Endothelial cell (in vitro differentiated cells): ENCODE results near the gene LRP1B. TPM values are rescaled to one million over a fixed set of nuclear protein-coding genes. Genes with fewer than 3 reads are reported as not detected.

Experiments
- DNase-seq: peaks from one replicate; pipeline ENCODE4 v3.0.0; 2021; ENCODE audit warnings: low spot score
- H3K27ac Mint-ChIP-seq: one replicate; pipeline ENCODE4 v1.8.0; 2021; ENCODE audit warnings: mixed read lengths, inconsistent platforms; ENCODE audit not compliant: unreplicated experiment
- H3K27me3 Mint-ChIP-seq: one replicate; pipeline ENCODE4 v1.8.0; 2021; ENCODE audit warnings: mild to moderate bottlenecking, moderate library complexity, mixed read lengths, inconsistent platforms; ENCODE audit not compliant: unreplicated experiment
- H3K36me3 Mint-ChIP-seq: one replicate; pipeline ENCODE4 v1.8.0; 2021; ENCODE audit warnings: mild to moderate bottlenecking, low read depth, mixed read lengths, inconsistent platforms; ENCODE audit not compliant: unreplicated experiment
- H3K4me1 Mint-ChIP-seq: one replicate; pipeline ENCODE4 v1.8.0; 2021; ENCODE audit warnings: mild to moderate bottlenecking, mixed read lengths, inconsistent platforms; ENCODE audit not compliant: unreplicated experiment
- H3K4me3 Mint-ChIP-seq: one replicate; pipeline ENCODE4 v1.8.0; 2021; ENCODE audit warnings: mild to moderate bottlenecking, mixed read lengths, inconsistent platforms; ENCODE audit not compliant: unreplicated experiment
- H3K9me3 Mint-ChIP-seq: one replicate; pipeline ENCODE4 v1.8.0; 2021; ENCODE audit warnings: mixed read lengths, inconsistent platforms; ENCODE audit not compliant: unreplicated experiment
- total RNA-seq: library from RNA; stranded (reverse); fragmentation: NEBNext Ultra II Directional; extraction: Animal tissue kit (Norgen Biotek cat#: 25700); gene quantifications from one replicate; pipeline ENCODE4 v1.2.1, GENCODE V29; 2021; ENCODE audit not compliant: unreplicated experiment
- TF ChIP-seq, protein P1 (sequence below): fragments of 200-600 bp; sonication (generic); IDR thresholded peaks from one replicate; pipeline ENCODE4 v1.5.0; 2021; ENCODE audit warnings: antibody characterized with exemption; ENCODE audit not compliant: unreplicated experiment

Gene LRP1B
- total RNA-seq, 1 donor from 2014 or later: 1.4 TPM

DNA sequence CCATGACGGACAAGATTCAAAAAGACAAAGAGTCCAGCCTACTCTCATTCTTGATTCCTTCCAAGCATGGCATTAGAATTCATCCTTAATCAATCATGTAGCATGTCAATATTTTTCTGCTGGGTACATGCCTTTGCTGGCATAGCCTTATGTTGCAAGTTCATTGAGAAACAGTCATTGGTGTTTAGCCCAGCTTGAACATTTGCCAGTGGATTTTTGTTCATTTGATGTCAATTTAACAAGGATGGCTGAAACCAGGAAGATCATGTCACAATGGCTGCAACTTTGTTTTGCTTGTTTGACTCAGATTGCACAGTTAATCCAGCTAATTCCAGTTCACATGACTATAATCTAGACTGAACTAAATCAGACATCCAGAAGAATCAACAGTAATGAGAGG, 1132.2 kb downstream of the LRP1B start:
- Mint-ChIP-seq H3K9me3 (no peaks in the 10 kb centered on the region), H3K27me3 (no peaks in the 10 kb centered on the region), H3K36me3 (no peaks in the 10 kb centered on the region), H3K4me3 (no peak overlapping the region), H3K4me1 (peaks cover 3% of the 10 kb centered on the region), H3K27ac (no peak overlapping the region)
- TF ChIP-seq, protein P1, sequence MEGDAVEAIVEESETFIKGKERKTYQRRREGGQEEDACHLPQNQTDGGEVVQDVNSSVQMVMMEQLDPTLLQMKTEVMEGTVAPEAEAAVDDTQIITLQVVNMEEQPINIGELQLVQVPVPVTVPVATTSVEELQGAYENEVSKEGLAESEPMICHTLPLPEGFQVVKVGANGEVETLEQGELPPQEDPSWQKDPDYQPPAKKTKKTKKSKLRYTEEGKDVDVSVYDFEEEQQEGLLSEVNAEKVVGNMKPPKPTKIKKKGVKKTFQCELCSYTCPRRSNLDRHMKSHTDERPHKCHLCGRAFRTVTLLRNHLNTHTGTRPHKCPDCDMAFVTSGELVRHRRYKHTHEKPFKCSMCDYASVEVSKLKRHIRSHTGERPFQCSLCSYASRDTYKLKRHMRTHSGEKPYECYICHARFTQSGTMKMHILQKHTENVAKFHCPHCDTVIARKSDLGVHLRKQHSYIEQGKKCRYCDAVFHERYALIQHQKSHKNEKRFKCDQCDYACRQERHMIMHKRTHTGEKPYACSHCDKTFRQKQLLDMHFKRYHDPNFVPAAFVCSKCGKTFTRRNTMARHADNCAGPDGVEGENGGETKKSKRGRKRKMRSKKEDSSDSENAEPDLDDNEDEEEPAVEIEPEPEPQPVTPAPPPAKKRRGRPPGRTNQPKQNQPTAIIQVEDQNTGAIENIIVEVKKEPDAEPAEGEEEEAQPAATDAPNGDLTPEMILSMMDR: no peak
- no peak for DNase-seq

DNA sequence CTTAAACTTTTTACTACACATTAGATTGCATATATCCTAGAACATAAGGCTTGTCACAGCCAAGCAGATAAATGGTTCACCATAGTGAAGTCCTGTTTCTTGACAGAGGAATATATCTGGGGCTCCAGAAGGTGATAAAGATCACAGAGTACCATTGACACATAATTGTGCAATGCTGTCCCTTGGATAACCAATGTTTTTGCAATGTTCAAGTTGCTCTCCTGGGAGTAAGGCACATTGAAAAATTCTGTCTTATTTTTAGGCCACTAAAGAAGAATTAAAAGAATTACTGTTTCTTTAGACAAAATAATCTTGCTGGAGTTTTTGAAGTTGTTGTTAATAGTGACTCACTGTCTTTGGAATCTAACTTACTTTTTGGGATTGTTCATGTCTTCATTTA, 1132.8 kb downstream of the LRP1B start:
- Mint-ChIP-seq H3K4me1 (peaks cover 3% of the 10 kb centered on the region), H3K27me3 (no peaks in the 10 kb centered on the region), H3K4me3 (no peak overlapping the region), H3K36me3 (no peaks in the 10 kb centered on the region), H3K27ac (no peak overlapping the region), H3K9me3 (no peaks in the 10 kb centered on the region)
- TF ChIP-seq, protein P1: no peak
- no peak for DNase-seq

DNA sequence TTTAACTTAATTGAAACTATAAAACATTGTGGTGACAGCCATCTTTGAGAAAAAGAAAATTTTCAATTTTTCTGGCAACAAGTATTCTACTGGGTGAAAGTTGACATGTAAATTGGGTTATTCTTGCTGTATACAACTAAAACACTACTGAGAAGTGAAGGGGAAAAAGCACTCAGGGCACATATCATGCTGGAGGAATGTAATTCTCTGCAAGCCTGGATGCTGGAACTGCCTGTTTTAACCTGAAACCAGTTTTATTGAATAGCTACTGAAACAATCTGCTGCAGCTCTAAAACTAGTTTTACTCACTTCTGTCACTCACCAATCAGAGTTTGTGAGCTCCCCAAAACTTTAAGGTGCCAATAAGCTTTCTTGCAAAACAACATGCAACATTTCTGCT, 1136.0 kb downstream of the LRP1B start:
- no peaks in the 10 kb centered on the region for H3K9me3 Mint-ChIP-seq
- no peaks in the 10 kb centered on the region for H3K36me3 Mint-ChIP-seq
- TF ChIP-seq, protein P1: no peak
- H3K27ac Mint-ChIP-seq: no peak overlapping the region
- no peaks in the 10 kb centered on the region for H3K27me3 Mint-ChIP-seq
- H3K4me1 Mint-ChIP-seq: peaks cover 3% of the 10 kb centered on the region
- no peak overlapping the region for H3K4me3 Mint-ChIP-seq
- no peak for DNase-seq

DNA sequence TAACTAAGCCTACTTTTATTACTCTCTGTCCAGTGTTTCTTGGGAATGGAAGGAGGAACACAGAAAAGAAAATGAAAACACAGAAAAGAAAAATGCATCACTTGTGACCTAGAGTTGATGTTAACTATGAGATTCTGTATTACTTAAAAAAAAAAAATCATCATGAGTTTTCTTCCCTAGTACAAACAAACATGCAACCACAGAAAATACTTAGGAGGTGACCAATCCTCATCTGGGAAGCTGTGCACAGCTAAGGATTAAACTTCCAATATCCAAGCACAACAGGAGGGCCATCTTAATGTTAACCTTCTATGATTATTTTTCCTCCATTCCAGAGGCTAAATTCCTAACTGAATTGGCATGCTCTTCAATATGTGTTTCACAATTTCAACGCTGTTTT, 1140.4 kb downstream of the LRP1B start:
- DNase-seq: no peak
- TF ChIP-seq, protein P1: no peak
- Mint-ChIP-seq H3K27ac (no peak overlapping the region), H3K27me3 (peaks cover 2% of the 10 kb centered on the region), H3K4me3 (no peak overlapping the region), H3K4me1 (no peaks in the 10 kb centered on the region), H3K36me3 (no peaks in the 10 kb centered on the region), H3K9me3 (no peaks in the 10 kb centered on the region)

DNA sequence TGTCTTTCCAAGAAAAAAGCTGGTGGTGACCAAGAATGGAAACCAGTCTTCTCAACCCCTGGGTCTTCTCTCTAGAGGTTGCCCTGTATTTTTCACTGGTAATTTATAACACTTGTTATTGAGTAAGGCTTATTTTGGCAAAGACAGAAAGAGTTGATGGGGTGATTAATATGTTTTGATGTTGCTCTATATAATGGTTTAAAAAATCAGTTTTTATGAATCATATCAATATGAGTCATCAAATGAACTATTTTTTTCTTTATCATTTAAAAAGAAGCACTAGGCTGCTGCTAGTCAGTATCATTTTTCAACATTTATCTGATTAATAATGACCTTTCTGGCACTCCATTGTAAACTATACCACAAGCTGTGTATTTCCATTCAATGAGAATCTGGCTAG, 1142.2 kb downstream of the LRP1B start:
- DNase-seq: no peak
- Mint-ChIP-seq H3K4me3 (no peak overlapping the region), H3K27ac (no peak overlapping the region), H3K4me1 (no peaks in the 10 kb centered on the region), H3K36me3 (no peaks in the 10 kb centered on the region), H3K27me3 (peaks cover 2% of the 10 kb centered on the region), H3K9me3 (no peaks in the 10 kb centered on the region)
- TF ChIP-seq, protein P1: no peak
